Natural killer cell (primary cell): ENCODE measurements around the gene POP4. TPM values are rescaled to one million over a fixed set of nuclear protein-coding genes. Genes with fewer than 3 reads are reported as not detected.
A peak's percentile ranks its signal among the peaks of the same experiment; 100 is the strongest.

Source experiments
- ATAC-seq, 3 donors: fragments of 150-1000 bp in 2 of 3; fragments of 200-7000 bp in 1 of 3; cut with Tn5 transposase; 1 replicate in 1 of 3; 2 replicates in 2 of 3; pipeline ENCODE4 v1.10.0; 2021; ENCODE audit warnings: mild to moderate bottlenecking in 2 of 3, moderate library complexity in 2 of 3
- DNase-seq, 2 donors: peaks; one replicate each; pipeline versions ENCODE4 v3.0.0 to v3.0.0-alpha.2; 2013 to 2021; ENCODE audit warnings: mixed read lengths in 1 of 2
- H3K27ac ChIP-seq: one replicate; pipeline ENCODE4 v1.5.1; 2013; ENCODE audit warnings: mild to moderate bottlenecking, low read length
- H3K27me3 ChIP-seq: one replicate; pipeline ENCODE4 v1.6.1; 2013; ENCODE audit warnings: low read length; ENCODE audit not compliant: control insufficient read depth, insufficient read depth
- H3K36me3 ChIP-seq: one replicate; pipeline ENCODE4 v1.6.1; 2013; ENCODE audit warnings: low read length; ENCODE audit not compliant: control insufficient read depth, insufficient read depth
- H3K4me1 ChIP-seq: one replicate; pipeline ENCODE4 v1.6.1; 2013; ENCODE audit warnings: low read length; ENCODE audit not compliant: control insufficient read depth, insufficient read depth
- H3K4me3 ChIP-seq: one replicate; pipeline ENCODE4 v1.5.1; 2013; ENCODE audit warnings: low read length
- H3K9me3 ChIP-seq: one replicate; pipeline ENCODE4 v1.6.1; 2013; ENCODE audit warnings: low read length; ENCODE audit not compliant: control insufficient read depth, insufficient read depth
- H3K27ac Mint-ChIP-seq, 2 donors: one replicate each; pipeline ENCODE4 v1.8.0; 2022; ENCODE audit warnings: mild to moderate bottlenecking in 2 of 2, mixed read lengths in 2 of 2, moderate library complexity in 1 of 2
- H3K27me3 Mint-ChIP-seq, 2 donors: one replicate each; pipeline ENCODE4 v1.8.0; 2022; ENCODE audit warnings: low read depth in 2 of 2, mixed read lengths in 2 of 2
- H3K36me3 Mint-ChIP-seq: one replicate; pipeline ENCODE4 v1.8.0; 2022; ENCODE audit warnings: mixed read lengths
- H3K4me1 Mint-ChIP-seq, 2 donors: one replicate each; pipeline ENCODE4 v1.8.0; 2022; ENCODE audit warnings: mixed read lengths in 2 of 2
- H3K4me3 Mint-ChIP-seq: one replicate; pipeline ENCODE4 v1.8.0; 2022; ENCODE audit warnings: mild to moderate bottlenecking, moderate library complexity, mixed read lengths
- H3K9me3 Mint-ChIP-seq, 2 donors: one replicate each; pipeline ENCODE4 v1.8.0; 2022; ENCODE audit warnings: mixed read lengths in 2 of 2
- CTCF ChIP-seq: fragments of 200-600 bp; IDR thresholded peaks from one replicate; pipeline ENCODE4 v1.8.0; 2022; ENCODE audit warnings: antibody characterized with exemption
- WGBS: methylation state at CpG from one replicate; pipeline ENCODE4 v1.1.7; 2013; ENCODE audit warnings: missing lambda C conversion rate; ENCODE audit not compliant: insufficient coverage; 5-methylcytosine and 5-hydroxymethylcytosine counted together
- intact Hi-C: fragments of 100-400 bp; cut with micrococcal nuclease; formaldehyde crosslinking; loops from one replicate; pipeline ENCODE4 v1.14.2; 2022
- total RNA-seq, 4 donors: library from RNA; stranded (reverse); fragments of 120-200 nt in 1 of 4; gene quantifications; one replicate each; pipeline versions ENCODE4 v1.2.3 to v1.2.4, GENCODE V29; 2013 to 2022

POP4 gene
- total RNA-seq, 3 donors from 2014 or later (not counting 1 experiment from before 2014, with no cell fraction given): 46.4 to 60.1 (median 46.4) TPM

- DNase-seq: peak in 1 of 2 donors; percentile 41
- TF ChIP-seq CTCF: no peak
- Mint-ChIP-seq H3K36me3 (no peaks in the 10 kb centered on the region), H3K4me3 (no peak overlapping the region), H3K9me3 (no peaks in the 10 kb centered on the region), H3K27ac (no peak overlapping the region), H3K4me1 (no peaks in the 10 kb centered on the region), H3K27me3 (peaks cover 22 to 24% of the 10 kb centered on the region in 2 donors)
- Histone ChIP-seq H3K27ac (no peak overlapping the region), H3K36me3 (no peaks in the 10 kb centered on the region), H3K4me3 (no peak overlapping the region), H3K4me1 (no peaks in the 10 kb centered on the region), H3K27me3 (no peaks in the 10 kb centered on the region), H3K9me3 (no peaks in the 10 kb centered on the region)
- ATAC-seq: no peak
- intact Hi-C loops: no loop called here
- WGBS: 21% methylated on average over 8 of the region's 9 CpGs
Observed at GRCh38 chr19:29596885-29597525, 9.1 kb upstream of the POP4 start.

- Histone ChIP-seq H3K27me3 (no peaks in the 10 kb centered on the region), H3K9me3 (no peaks in the 10 kb centered on the region), H3K4me1 (no peaks in the 10 kb centered on the region), H3K4me3 (no peak overlapping the region), H3K36me3 (no peaks in the 10 kb centered on the region), H3K27ac (no peak overlapping the region)
- WGBS: 56% methylated on average over 7 of the region's 7 CpGs
- Mint-ChIP-seq H3K4me1 (no peaks in the 10 kb centered on the region), H3K36me3 (no peaks in the 10 kb centered on the region), H3K27me3 (peaks cover 20 to 24% of the 10 kb centered on the region in 2 donors), H3K4me3 (no peak overlapping the region), H3K9me3 (no peaks in the 10 kb centered on the region), H3K27ac (no peak overlapping the region)
- ATAC-seq (no peak), DNase-seq (no peak)
- intact Hi-C loops: no loop called here
- no peak for TF ChIP-seq CTCF
Observed at GRCh38 chr19:29598036-29598435, 8.0 kb upstream of the POP4 start.

GRCh38 chr19:29598496-29598895 lies 7.6 kb upstream of the POP4 start:
- no peaks in the 10 kb centered on the region for H3K36me3 ChIP-seq
- Mint-ChIP-seq H3K4me1 (no peaks in the 10 kb centered on the region), H3K27me3 (peaks cover 19 to 24% of the 10 kb centered on the region in 2 donors), H3K9me3 (no peaks in the 10 kb centered on the region), H3K4me3 (no peak overlapping the region), H3K27ac (no peak overlapping the region), H3K36me3 (no peaks in the 10 kb centered on the region)
- DNase-seq: no peak
- H3K4me3 ChIP-seq: no peak overlapping the region
- TF ChIP-seq CTCF: no peak
- H3K9me3 ChIP-seq: no peaks in the 10 kb centered on the region
- intact Hi-C loops: no loop called here
- H3K27ac ChIP-seq: no peak overlapping the region
- no peaks in the 10 kb centered on the region for H3K27me3 ChIP-seq
- H3K4me1 ChIP-seq: no peaks in the 10 kb centered on the region
- ATAC-seq: no peak
- WGBS: 75% methylated on average over 3 of the region's 3 CpGs

DNA sequence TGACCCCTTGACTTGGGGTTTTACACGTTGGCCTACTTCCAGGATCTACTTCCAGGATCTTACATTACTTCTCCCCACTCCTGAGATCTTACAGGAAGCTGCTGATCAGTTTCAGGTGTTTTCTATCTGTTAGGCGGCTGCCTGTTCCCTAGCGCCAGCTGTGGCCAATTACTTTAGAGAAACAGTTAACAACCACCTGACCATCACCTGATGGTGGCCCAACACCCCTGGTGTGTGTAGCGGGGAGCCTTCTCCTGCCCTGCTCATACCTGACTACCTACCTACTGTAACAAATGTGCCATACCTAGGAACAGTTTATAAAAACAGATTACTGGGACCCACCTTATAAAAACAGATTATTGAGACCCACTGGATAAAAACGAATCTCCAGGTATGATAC lies 2.8 kb upstream of the POP4 start:
- Mint-ChIP-seq H3K4me3 (no peak overlapping the region), H3K36me3 (no peaks in the 10 kb centered on the region), H3K27ac (no peak overlapping the region), H3K27me3 (peaks cover 0 to 7% of the 10 kb centered on the region in 2 donors), H3K9me3 (no peaks in the 10 kb centered on the region), H3K4me1 (peaks cover 9 to 14% of the 10 kb centered on the region in 2 donors)
- DNase-seq: no peak
- H3K27me3 ChIP-seq: no peaks in the 10 kb centered on the region
- intact Hi-C loops: no loop called here
- TF ChIP-seq CTCF: no peak
- no peak overlapping the region for H3K27ac ChIP-seq
- 87% methylated on average over 5 of the region's 5 CpGs for WGBS
- H3K36me3 ChIP-seq: no peaks in the 10 kb centered on the region
- peaks cover 17% of the 10 kb centered on the region for H3K4me1 ChIP-seq
- no peaks in the 10 kb centered on the region for H3K9me3 ChIP-seq
- ATAC-seq: no peak
- no peak overlapping the region for H3K4me3 ChIP-seq
